ENCODE measurements around the gene LFNG.

GRCh38 chr7:2484868-2485267 lies 34.7 kb upstream of the LFNG start:
- TF ChIP-seq ZNF510 (CRISPR knock-in tag; IDR thresholded peaks at IDR 0.05; ENCODE audit: low read depth): no peak
- no peak for TF ChIP-seq POLR2AphosphoS5 (IDR thresholded peaks at IDR 0.05; ENCODE audit: low read depth, low read length)
- TF ChIP-seq AKAP8 (CRISPR knock-in tag; IDR thresholded peaks at IDR 0.05): no peak
- TF ChIP-seq IRF2 (CRISPR knock-in tag; IDR thresholded peaks at IDR 0.05): no peak
- no peak for TF ChIP-seq RAD21 (CRISPR knock-in tag; IDR thresholded peaks at IDR 0.05)
- TF ChIP-seq EZH2 (conservative IDR thresholded peaks at IDR 0.05; ENCODE audit: low read depth, low read length): no peak
- TF ChIP-seq HBP1 (CRISPR knock-in tag; IDR thresholded peaks at IDR 0.05; ENCODE audit: low read depth): no peak
- no peak for TF ChIP-seq FOXM1 (CRISPR knock-in tag; IDR thresholded peaks at IDR 0.05)
- no peak for TF ChIP-seq CTCF (CRISPR knock-in tag; IDR thresholded peaks at IDR 0.05)
- no peak for TF ChIP-seq SMC3 (IDR thresholded peaks at IDR 0.05; ENCODE audit: low read length)
- no peak for TF ChIP-seq HNRNPUL1 (IDR thresholded peaks at IDR 0.05; ENCODE audit: low read depth, low read length)
- TF ChIP-seq NFIC (IDR thresholded peaks at IDR 0.05; ENCODE audit: low read length): no peak
- no peak for TF ChIP-seq ERF (CRISPR knock-in tag; IDR thresholded peaks at IDR 0.05)
- no peak for TF ChIP-seq ZSCAN31 (CRISPR knock-in tag; IDR thresholded peaks at IDR 0.05; ENCODE audit: low read depth)

Data from HepG2 (cell line).